22Rv1 (cell line): Measurements from ENCODE around the gene AKR1A1.

Experiments used
- ZFX ChIP-seq: fragments of 450-650 bp; IDR thresholded peaks from 2 replicates; pipeline ENCODE4 v1.6.1; 2017; ENCODE audit warnings: antibody characterized with exemption, borderline replicate concordance
- TF ChIP-seq, protein P1 (sequence below): fragments of 450-650 bp; IDR thresholded peaks from 2 replicates; pipeline ENCODE4 v1.5.1; 2017; ENCODE audit warnings: mild to moderate bottlenecking

DNA sequence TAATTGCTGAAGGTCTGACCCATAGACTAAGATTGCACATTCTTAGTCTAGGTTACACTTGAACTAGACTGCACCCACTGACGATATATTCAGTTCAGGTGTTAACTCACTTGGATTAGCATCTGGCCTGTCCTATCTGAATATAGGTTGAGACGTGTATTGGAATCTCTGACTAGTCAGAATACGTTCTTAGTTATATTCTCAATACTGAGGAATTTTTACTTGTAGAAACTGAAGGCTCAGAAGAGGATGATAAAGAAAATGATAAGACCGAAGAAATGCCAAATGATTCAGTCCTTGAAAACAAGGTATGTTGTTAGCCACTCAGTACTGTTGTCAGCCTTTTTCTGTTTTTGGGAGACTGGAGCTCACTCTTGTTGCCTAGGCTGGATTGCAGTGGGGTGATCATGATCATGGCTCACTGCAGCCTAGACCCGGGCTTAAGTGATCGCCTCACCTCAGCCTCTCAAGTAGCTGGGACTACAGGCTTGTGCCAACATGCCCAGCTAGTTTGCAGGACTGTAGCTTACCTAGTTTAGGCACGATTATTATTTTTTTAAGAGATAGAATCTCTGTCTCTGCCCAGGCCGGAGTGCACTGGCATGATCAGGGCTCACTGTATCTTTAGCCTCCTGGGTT is 62.4 kb downstream of the AKR1A1 start:
- TF ChIP-seq, protein P1, sequence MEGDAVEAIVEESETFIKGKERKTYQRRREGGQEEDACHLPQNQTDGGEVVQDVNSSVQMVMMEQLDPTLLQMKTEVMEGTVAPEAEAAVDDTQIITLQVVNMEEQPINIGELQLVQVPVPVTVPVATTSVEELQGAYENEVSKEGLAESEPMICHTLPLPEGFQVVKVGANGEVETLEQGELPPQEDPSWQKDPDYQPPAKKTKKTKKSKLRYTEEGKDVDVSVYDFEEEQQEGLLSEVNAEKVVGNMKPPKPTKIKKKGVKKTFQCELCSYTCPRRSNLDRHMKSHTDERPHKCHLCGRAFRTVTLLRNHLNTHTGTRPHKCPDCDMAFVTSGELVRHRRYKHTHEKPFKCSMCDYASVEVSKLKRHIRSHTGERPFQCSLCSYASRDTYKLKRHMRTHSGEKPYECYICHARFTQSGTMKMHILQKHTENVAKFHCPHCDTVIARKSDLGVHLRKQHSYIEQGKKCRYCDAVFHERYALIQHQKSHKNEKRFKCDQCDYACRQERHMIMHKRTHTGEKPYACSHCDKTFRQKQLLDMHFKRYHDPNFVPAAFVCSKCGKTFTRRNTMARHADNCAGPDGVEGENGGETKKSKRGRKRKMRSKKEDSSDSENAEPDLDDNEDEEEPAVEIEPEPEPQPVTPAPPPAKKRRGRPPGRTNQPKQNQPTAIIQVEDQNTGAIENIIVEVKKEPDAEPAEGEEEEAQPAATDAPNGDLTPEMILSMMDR = no peak
- TF ChIP-seq ZFX = no peak
